Measurements from ENCODE around the gene ADAMTS8.
"Not testable (repeated sequence)": the region's sequence is repeated elsewhere in the genome, so short reads cannot be mapped to it uniquely, and the experiment has no call there.

Gene ADAMTS8

GRCh38 chr11:130452176-130452575 lies 23.8 kb upstream of the ADAMTS8 start:
- no peak overlapping the region for H3K4me3 ChIP-seq (ENCODE audit: low read length)
- TF ChIP-seq ZNF274 (IDR thresholded peaks at IDR 0.05; ENCODE audit: low read depth, low read length) = no peak

DNA sequence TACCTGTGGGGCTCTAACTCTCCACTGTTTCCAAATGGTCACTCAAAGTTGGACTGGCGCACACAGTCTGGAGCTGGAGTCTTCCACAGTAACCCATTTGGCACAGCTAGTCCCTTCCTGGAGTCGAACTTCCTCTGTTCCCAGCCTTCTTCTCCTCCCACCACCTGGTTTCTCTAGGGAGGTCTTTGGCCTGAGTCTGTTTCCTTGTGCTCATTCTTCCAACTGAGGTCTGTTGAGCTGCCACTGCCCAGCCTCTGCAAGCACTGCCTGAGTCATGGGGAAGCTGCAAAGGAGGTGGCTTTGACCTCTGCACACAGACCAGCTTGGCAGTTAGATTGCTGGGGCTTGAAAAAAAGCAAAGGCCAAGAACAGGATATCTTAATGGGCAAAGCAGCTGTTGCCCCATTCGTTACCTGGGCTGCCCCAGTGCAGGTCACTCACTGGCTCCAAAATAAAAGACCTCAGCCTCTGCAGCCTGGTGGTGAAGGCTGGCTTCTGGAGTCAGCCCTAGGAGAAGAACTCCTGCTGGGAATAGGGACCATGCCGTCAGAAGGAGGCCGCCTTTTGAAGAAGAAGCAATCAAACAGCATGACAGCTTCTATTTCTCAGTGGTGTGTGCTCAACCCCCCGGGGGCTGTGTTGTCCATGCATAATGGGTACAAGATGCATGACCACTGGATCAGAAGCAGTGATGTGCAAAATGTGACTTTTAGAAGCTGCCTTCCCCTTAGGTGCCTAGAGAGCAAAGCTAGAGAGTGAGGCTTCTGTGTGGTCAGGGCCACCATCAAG lies 23.0 kb upstream of the ADAMTS8 start:
- no peak overlapping the region for H3K4me3 ChIP-seq (ENCODE audit: low read length)
- TF ChIP-seq ZNF274 (IDR thresholded peaks at IDR 0.05; ENCODE audit: low read depth, low read length) = no peak

DNA sequence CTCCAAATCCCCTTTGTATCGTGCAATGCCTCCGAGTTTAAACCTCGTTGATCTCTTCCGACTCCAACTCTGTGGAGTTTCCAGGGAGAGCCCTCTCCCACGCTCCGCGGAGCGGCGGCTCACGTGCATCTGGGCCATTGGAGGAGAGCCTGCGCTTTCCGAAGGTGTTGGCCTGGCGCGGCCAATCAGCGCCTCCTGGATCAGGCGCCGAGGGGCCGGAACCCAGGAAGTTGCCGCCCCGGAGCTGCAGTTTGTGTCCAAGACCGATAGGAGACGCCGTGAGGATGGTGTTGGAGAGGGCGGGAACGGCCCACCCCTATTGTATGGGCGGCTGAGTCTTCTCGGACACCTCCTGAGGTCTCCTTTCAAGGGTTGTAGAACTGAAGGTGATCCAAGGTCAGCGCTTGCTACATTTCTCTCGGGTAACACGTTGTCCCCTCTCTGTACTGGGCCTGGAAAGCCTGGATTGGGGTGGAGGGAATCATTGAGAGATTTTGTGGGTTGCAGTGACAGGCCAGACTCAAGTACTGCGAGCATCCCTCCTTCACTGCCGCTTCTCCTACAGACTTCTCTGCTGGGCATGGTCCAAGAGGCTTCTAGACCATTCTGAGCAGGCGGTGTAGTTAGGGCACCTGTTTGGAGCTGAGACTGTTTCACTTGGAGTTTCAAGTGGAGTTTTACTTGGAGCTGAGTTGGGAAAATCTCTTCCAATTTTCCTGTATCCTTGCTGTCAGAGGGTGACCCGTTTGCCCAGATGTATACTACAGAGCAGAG lies 21.8 kb upstream of the ADAMTS8 start:
- H3K4me3 ChIP-seq (ENCODE audit: low read length) = no peak overlapping the region
- TF ChIP-seq ZNF274 (IDR thresholded peaks at IDR 0.05; ENCODE audit: low read depth, low read length) = no peak

- no peak for TF ChIP-seq ZNF274 (IDR thresholded peaks at IDR 0.05; ENCODE audit: low read depth, low read length)
- no peak overlapping the region for H3K4me3 ChIP-seq (ENCODE audit: low read length)
Measured at GRCh38 chr11:130449310-130449990, 21.0 kb upstream of the ADAMTS8 start.

GRCh38 chr11:130448416-130449309 lies 20.3 kb upstream of the ADAMTS8 start, which contains the start of gene ADAMTS15:
Gene ADAMTS15, plus strand, starts transcription at chr11:130448645. Its CDS starts 329 bp downstream, at chr11:130448974.
- TF ChIP-seq ZNF274 (IDR thresholded peaks at IDR 0.05; ENCODE audit: low read depth, low read length) = no peak

DNA sequence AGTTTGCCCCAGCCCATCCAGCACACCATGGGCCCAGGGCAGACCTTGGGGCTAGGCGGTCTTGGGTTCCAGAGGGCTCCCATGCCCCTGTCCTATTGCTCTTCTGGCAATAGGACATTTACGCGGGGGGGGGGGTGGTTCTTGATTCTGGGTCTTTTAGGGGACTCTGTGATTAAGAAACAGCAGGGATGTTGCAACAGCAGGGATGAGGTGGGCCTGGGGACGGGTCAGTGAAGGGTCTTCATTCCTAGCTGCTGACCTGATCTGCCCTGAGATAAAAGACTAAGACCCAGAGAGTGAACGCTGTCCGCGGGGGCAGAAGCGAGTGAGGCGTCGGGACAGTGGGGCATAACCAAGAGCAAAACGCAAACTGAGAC lies 19.6 kb upstream of the ADAMTS8 start:
- H3K4me3 ChIP-seq (ENCODE audit: low read length) = no peak overlapping the region
- no peak for TF ChIP-seq ZNF274 (IDR thresholded peaks at IDR 0.05; ENCODE audit: low read depth, low read length)

More at GRCh38 chr11:130448416-130449309, 20.3 kb upstream of the ADAMTS8 start, which contains the start of gene ADAMTS15:
- H3K4me3 ChIP-seq (ENCODE audit: low read length) = no peak within 1 kb of the TSS

DNA sequence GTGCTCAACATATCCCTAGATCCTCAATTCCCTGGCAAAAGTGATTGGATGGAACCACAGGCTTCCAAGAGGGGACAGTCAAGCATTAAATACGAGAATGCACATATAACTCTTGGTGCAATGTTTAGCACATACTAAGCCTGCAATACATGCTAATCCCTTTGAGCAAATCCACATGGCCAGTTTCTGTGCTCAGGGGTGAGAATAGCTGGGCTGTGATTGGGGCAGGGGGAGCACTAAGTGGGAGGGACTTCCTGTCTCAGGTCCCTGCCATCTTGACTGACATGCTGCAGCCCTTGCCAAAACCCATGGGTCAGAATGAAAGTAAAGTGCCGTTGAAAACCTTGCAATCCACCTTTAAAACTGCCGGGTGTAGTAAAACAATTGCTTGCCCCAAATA lies 17.4 kb upstream of the ADAMTS8 start:
- H3K4me3 ChIP-seq (ENCODE audit: low read length) = no peak overlapping the region
- no peak for TF ChIP-seq ZNF274 (IDR thresholded peaks at IDR 0.05; ENCODE audit: low read depth, low read length)

- no peak for TF ChIP-seq ZNF274 (IDR thresholded peaks at IDR 0.05; ENCODE audit: low read depth, low read length)
Measured at GRCh38 chr11:130442737-130443136, 14.3 kb upstream of the ADAMTS8 start.

GRCh38 chr11:130441719-130442118 lies 13.3 kb upstream of the ADAMTS8 start:
- TF ChIP-seq ZNF274 (IDR thresholded peaks at IDR 0.05; ENCODE audit: low read depth, low read length) = no peak
- H3K4me3 ChIP-seq (ENCODE audit: low read length) = no peak overlapping the region

More at GRCh38 chr11:130442737-130443136, 14.3 kb upstream of the ADAMTS8 start:
- H3K4me3 ChIP-seq (ENCODE audit: low read length) = no peak overlapping the region

DNA sequence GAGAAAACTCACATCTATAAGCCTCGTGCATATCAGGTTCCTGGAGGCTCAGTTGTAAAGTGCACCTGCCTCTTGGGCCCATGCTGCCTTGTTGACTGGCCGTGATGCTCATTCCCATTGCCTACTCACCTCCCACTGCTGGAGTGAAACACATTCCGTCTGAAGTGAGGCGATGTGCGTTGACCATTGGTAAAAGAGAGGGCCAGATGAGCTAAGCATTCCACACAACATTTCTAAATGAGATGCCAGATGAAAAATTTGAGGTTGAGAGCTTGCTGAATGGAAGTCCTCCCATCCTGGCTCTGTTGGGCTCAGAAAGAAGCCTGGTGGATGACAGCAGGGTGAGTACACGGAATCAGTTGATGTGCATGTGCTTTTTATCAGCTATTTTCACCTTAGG lies 11.5 kb upstream of the ADAMTS8 start:
- no peak overlapping the region for H3K4me3 ChIP-seq (ENCODE audit: low read length)

GRCh38 chr11:130439160-130439519 lies 10.7 kb upstream of the ADAMTS8 start:
- H3K4me3 ChIP-seq (ENCODE audit: low read length) = no peak overlapping the region
- no peak for TF ChIP-seq ZNF274 (IDR thresholded peaks at IDR 0.05; ENCODE audit: low read depth, low read length)

More for the DNA sequence above, 11.5 kb upstream of the ADAMTS8 start:
- TF ChIP-seq ZNF274 (IDR thresholded peaks at IDR 0.05; ENCODE audit: low read depth, low read length) = no peak

DNA sequence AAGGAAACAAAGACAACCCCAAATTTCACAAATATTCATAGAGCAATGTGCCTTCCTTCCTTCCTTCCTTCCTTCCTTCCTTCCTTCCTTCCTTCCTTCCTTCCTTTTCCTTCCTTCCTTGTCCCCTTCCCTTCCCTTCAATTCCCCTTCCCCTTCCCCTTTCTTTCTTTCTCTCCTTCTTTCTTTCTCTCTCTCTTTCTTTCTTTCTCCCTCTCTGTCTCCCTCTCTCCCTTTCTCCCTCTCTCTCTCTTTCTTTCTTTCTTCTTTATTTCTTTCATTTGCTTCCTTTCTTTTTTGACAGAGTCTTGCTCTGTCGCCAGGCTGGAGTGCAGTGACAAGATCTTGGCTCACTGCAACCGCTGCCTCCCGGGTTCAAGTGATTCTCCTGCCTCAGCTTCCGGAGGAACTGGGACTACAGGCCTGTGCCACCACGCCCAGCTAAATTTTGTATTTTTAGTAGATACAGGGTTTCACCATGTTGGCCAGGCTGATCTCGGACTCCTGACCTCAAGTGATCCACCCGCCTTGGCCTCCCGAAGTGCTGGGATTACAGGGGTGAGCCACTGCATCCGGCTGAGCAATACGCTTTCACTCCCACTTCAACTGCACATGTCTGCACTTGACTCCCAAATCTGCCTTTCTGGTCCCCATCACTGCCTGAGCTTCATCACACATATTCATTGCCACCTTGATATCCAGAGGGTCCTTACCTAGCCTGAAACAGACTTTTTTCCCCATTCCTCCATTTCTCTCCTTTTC lies 10.2 kb upstream of the ADAMTS8 start:
- H3K4me3 ChIP-seq (ENCODE audit: low read length) = not testable (repeated sequence)

GRCh38 chr11:130437848-130438247 lies 9.4 kb upstream of the ADAMTS8 start:
- no peak overlapping the region for H3K4me3 ChIP-seq (ENCODE audit: low read length)
- no peak for TF ChIP-seq ZNF274 (IDR thresholded peaks at IDR 0.05; ENCODE audit: low read depth, low read length)

Data from GM08714 (cell line).